Inflammatory macrophage (primary cell): ENCODE measurements around the gene B4GALT5.
A peak's percentile ranks its signal among the peaks of the same experiment; 100 is the strongest.
"Not testable (repeated sequence)": the region's sequence is repeated elsewhere in the genome, so short reads cannot be mapped to it uniquely, and the experiment has no call there.

ENCODE experiments used
- DNase-seq, 2 donors: peaks; one replicate each; pipeline ENCODE4 v3.0.0-alpha.2; 2020 to 2022

Gene B4GALT5

DNA sequence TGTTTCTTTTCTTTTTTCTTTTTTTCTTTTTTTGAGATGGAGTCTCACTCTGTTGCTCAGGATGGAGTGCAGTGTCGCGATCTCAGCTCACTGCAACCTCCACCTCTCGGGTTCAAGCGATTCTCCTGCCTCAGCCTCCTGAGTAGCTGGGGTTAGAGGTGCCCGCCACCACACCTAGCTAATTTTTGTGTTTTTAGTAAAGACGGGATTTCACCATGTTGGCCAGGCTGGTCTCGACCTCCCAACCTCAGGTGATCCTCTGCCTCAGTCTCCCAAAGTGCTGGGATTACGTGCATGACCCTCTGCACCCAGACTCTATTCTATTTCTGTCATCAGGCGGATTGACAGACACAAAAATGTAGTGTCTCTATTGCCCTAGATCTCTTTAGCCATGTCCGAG, 88.7 kb downstream of the B4GALT5 start:
- DNase-seq, result not testable (repeated sequence)

DNA sequence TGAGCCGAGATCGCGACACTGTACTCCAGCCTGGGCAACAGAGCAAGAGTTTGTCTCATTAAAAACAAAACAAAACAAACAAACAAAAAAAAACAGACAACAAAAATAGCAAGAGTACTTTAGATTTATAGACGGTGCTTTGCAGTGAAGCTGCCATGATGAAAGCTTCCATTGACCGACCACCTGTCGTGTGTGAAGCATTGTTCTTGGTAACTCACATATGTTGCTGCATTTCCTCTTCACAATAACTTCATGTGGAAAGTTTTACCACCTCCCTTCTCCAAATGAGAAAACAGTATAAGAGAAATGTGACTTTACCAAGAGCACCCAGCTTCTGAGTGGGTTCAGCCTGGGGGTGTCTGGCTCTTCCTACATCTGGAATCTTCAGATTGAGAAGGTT, 89.4 kb downstream of the B4GALT5 start:
- no peak for DNase-seq

DNA sequence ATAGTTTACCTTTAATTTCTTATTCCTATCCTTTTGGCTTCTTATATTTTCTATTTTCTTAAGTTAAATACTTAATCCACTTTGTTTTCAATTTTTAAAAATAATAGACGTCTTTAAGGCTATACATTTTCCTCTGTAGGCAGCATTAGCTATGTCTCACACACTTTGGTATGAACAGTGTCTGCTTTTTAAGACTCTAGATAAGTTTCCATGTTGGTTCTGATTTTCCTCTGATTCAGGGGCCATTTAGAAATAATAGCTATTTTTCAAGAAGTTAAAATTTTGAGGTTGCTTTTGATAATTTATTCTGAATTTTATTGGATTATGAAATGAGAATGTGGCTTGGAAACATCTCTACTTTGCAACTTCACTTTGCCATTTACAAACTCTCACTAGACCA, 91.4 kb downstream of the B4GALT5 start:
- DNase-seq, result no peak

DNA sequence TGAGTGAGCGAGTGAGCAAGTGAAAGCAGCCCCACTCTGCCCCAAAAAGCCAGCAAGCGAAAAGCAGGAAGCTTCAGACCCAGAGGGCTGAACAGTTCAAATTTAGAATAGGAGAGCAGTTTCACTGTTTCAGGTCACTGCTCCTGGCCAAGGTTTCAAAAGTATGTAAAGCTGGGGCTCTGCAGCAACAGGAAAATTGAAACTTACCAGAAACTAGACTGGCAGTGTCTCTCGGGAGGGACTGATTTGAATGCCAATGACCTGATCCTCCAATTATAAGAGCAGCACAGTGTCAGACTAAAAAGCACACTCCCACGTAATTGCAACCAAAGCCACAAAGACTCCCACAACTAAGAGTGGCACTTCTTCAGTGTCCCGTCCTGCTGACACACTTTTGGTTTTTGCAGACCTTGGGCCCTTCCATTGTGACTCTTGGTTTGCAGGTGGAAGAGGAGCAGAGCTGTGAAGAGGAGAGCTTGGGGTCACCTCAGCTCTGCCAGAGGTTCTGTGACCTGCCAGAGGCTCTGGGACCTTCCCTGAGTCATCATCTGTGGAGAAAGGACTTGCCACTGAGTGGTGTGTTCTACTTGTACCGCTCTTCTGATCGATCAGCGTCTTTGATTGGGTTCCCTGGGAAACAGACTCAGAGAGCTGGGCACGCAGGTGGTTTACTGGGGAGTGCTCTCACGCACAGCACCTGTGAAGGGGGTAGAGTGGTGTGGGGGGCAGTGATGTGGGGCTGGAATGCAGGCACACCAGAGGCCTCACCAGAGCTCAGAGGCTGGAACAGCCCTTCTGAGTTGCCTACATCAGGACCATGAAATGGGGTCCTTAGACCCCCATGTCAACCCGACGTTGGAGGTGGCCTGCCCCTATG, 93.1 kb downstream of the B4GALT5 start:
- DNase-seq, result peak; percentile 29 to 60

DNA sequence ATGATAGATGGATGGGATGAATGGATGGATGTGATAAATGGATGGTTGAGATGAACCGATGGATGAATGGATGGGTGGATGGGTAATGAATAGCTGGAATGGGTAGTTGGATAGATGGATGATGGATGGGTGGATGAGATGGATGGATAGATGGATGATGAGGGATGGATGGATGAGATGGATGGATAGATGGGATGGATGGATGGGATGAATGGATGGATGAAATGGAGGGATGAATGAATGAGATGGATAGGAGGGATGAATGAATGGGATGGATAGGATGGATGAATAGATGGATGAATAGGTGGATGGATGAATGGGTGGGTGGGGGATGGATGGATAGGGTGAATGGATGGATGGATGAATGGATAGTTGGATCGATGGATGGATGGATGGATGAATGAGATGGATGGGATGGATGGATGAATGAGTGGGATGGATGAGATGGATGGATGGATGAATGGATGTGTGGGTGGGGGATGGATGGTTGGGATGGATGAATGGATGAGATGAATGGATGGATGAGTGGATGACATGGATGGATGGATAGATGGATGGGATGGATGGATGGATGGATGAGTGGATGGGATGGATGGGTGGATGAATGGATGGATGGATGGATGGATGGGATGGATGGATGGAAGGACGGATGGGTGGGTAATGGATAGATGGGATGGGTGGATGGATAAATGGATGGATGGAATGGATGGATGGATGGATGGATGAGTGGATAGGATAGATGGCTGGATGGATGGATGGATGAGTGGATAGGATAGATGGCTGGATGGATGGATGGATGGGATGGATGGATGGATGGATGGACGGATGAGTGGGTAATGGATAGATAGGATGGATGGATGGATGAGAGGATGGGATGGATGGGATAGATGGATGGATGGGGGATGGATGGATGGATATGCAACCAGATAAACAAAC, 94.3 kb downstream of the B4GALT5 start:
- no peak for DNase-seq

DNA sequence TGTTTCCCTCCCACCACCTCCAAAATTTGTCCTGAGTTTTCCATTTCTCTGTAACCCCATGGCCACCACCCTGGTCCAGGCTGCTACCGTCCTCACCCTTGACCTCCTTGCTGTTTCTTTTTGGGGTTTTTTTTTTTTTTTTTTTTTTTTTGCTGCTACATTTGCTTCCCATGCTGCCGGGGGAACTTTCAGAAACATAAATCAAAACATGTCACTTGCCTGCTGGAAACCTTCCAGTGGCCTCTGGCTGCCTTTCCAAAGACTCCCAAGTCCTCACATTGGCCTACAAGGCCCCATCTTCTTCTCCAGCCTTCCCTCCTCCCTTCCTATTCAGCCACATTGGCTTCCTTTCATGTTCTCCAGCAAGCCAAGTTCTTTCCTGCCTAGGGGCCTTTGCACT, 95.4 kb downstream of the B4GALT5 start:
- DNase-seq, result no peak

DNA sequence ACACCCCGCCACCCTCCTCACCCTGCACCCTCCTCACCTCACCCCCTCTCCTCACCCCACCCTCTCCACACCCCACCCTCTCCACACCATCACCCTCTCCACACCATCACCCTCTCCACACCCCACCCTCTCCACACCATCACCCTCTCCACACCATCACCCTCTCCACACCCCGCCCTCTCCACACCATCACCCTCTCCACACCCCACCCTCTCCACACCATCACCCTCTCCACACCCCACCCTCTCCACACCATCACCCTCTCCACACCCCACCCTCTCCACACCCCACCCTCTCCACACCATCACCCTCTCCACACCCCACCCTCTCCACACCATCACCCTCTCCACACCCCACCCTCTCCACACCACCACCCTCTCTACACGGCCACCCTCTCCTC, 96.3 kb downstream of the B4GALT5 start:
- not testable (repeated sequence) for DNase-seq

DNA sequence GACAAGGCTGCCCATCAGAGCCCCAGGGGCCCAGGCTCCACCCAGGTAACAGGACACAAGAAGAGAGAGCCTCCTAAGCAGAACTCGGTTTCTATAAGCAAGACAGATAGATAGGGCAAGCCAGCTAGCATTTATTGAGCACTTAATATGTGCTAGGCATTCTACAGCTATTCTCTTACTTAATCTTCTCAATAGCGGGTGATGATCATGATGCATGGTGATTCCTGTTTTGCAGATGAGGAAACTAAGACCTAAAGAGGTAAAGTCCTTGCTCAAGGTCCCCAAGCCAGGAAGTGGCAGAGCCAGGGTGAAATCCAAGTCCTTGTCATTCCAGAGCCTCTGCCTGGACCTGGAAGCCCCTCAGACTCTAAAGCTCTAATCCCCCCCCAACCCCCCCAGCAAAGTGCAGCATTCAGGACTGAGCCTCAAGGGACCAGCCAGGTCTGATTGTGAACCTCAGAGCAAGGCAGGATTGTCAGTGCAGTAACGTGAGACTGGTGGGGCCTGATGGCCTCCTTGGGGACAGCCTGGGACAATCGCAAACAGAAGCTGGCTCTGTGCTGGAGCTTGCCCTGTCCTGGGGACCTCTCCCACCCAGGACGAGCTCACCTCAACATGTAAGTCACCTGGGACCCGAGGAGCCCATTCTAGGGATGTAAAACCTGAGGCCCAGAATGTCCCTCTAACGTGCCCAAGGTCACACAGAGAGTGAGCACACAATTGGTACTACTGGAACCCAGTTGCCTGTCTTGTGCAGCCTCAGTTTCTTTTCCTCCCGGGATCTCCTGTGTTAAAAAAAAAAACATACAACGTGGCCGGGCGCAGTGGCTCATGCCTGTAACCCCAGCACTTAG, 97.3 kb downstream of the B4GALT5 start:
- peak; percentile 29 to 32 for DNase-seq

DNA sequence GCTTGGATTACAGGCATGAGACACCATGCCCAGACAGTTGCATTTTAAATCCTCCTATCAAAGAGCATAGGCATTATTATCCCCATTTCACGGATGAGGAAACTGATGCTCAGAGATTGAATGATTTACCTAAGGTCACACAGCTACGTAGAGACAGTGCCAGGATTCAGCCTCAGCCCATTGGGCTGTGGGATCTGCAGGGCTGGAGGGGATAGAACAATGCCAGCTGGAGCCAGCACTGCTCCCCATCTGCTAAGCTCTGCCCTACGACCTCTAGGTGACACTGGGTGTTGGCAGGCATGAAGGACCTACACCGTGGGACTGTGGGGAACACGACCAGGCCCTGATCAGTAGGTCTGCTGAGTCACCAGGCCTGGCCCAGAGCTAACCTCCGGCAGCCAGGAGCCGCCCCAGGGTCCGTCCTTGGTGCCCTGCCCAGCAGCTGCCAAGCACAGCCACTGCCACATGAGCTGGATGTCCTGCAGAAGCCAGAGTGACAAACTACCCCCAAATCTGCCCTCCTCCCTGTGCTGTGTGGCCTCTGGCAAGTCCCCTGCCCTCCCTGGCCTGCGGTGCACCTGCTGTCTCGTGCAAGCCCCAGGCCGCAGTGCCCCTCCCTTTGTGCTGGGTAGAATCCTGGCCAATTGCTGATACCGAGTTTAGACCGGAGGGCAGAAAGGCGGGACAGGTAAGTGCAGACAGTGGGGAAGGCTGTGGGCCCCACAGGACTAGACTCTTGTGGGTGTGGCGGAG, 98.1 kb downstream of the B4GALT5 start:
- DNase-seq, result no peak

DNA sequence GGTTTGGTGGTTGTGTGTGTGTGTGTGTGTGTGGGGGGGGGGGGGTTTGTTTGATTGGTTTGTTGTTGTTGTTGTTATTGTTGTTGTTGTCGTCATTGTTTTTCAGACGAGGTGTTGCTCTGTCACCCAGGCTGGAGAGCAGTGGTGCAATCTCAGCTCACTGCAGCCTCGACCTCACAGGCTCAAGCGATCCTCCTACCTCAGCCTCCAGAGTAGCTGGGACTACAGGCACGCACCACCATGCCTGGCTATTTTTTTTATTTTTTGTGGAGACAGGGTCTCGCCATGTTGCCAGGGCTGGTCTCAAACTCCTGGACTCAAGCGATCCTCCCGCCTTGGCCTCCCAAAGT, 98.7 kb downstream of the B4GALT5 start:
- DNase-seq, result not testable (repeated sequence)

DNA sequence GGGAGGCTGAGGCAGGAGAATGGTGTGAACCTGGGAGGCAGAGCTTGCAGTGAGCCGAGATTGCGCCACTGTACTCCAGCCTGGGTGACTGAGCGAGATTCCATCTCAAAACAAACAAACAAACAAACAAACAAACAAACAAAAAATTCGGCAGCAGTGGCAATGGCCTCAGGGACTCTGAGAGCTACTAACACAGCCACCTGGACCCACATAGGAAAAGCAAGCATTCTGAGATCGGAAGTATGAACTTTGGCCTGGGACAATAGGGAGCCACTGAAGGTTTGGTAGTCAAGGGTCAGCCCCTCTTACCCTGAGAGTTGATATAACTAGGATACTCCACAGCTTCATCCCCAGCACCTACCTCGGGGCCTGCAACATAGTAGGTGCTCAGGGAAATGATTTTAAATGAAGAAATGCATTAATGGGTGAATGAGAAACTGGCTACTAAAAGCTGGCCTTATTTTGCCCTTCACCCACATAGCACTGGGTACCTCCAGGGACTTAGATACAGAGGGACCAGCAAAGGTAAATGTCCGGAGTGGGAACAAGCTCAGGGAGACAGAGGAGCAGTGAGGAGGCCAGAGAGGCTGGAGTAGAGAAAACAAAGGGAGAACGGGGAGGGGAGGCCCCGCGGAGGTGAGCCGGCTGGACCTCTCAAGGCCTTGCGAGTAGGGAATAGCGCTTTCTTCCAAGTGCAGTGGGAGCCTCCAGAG, 99.2 kb downstream of the B4GALT5 start:
- no peak for DNase-seq

DNA sequence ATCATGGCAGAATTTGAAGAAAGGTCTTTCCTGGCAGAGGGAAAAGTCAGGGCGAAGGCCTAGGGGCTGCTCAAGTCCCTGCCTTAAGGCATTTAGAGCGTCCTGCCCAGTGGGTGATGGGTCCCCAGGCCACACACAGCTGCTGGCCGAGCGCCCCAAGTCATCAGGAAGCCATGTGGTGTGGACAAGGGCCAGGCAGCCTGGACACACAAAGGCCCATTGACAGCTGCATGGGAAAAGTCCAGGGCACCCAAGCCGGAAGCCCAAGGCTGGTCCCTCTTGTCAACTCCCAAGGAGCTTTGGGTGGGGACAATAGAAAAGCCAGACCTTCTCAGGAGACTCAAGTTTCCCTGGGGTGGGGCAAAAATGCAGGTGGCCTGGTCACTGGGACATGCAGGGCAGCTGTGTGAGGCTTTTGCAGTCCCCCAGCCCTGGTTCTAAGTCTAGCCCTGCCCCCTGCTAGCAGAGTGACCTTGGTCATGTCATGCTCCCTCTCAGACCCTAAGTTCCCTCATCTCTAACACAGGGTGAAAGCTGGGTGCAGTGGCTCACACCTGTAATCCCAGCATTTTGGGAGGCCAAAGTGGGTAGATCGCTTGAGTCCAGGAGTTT, 101.4 kb downstream of the B4GALT5 start:
- DNase-seq, result no peak

DNA sequence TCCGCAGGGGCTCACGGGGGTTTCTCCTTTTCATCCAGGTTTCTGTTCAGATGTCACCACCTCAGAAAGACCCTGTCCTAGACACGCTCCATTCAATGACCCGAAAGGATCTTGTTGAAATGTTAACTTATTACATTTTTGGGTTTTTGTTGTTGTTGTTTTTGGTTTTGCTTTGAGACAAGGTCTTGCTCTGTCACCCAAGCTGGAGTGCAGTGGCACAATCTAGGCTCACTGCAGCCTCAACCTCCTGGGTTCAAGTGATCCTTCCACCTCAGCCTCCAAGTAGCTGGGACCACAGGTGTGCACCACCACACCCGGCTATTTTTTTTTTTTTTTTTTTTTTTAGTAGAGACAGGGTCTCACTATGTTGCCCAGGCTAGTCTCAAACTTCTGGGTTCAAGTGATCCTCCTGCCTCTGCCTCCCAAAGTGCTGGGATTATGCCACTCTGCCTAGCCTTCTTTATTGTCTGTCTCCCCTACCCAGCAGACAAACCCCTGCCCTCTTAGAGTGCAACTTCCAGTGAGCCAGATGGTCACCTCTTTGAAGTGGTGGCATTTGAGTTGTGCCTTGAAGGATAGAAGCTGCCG, 102.0 kb downstream of the B4GALT5 start:
- DNase-seq, result not testable (repeated sequence)

DNA sequence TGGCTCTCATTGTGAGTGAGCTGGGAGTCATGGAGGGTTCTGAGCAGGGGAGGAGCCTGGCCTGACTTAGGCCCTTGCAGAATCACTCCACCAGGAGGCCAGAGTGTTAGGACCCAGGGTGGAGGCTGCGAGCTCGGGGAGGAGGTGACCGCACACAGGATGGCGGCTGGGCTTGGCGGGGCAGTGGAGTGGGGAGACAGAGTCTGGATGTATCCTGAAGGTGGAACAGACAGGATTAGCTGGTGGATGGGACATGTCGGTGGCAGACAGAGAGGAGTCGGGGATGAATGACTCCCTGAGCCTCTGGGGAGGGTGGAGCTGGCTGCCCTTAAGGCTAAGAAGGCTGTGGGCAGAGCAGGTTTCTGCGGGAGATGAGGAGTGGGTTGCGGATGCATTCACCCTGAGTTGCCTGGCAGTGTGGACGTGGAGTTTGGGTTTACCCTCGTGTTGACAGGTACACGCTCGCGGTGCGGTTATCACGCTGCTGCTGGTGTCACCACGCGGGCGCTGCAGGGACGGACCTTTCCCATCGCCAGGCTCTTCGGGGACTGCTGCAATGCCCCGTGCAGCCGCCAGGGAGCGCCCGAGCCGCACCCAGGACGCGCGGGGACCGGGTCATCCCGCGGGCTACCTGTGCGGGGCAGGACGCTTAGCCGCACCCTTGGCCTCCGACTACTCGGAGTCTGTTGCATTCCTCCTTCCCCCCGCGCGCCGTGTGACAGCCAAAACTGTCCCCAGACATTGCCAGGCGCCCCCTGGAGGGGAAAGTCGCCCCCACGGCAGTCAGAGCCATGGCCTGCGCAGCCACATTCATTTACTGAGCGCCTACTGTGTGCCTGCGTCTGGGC, 102.8 kb downstream of the B4GALT5 start:
- DNase-seq, result peak; percentile 62 to 71

DNA sequence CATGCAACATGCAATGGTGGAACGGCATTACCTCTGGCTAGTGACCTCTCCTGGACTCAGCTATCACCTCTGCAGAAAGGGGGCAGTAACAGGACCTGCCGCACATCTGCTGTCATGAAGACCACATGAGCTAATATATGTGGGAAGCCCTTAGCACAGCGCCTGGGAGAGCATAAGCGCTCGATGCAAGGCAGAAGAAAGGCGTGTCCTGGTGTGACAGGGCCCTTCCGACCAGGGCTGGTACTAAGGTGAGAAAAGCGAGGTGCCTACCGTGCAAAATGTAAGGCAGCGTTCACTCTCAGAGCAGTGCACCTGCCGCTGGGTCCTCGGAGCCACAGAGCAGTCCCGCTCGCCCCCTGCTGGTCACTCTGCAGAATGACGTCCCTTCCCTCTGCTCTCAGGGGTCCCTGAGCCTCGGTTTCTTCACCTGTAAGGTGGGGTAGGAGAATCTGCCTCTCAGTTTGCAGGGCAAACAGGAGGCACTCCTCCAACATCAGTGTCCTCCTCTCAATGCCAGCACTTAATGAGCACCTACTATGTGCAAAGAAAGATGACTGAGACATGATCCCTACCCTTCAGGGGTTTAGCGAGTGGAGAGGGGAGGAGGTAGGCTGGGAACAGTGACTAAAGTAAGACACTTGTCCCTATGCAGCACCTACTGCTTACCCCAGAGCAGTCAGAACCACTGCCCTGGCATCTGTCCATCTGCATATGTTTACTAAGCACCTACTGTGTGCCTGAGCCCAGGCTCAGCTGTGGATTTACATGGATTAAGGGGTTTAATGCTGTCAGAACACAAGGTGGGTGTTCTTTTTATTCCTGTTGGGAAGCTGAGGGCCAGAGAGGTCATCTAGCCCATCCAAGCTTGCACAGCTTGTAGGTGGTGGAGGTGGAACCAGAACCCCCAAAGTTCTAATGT, 104.7 kb downstream of the B4GALT5 start:
- peak; percentile 27 to 49 for DNase-seq

DNA sequence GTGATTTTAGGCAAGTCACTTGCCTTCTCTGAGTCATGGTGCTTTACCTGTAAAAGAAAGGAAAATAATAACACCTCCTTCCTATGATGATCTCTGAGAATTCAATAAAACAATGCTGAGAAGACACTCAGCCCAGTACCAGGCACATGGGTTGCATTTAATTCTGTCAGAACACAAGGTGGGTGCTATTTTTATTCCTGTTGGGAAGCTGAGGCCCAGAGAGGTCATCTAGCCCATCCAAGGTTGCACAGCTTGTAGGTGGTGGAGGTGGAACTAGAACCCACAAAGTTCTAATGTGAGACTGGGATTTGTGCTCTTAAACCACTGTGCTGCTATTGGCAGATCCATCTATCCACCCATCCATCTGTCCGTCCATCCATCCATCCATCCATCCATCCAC, 106.1 kb downstream of the B4GALT5 start:
- DNase-seq, result no peak

DNA sequence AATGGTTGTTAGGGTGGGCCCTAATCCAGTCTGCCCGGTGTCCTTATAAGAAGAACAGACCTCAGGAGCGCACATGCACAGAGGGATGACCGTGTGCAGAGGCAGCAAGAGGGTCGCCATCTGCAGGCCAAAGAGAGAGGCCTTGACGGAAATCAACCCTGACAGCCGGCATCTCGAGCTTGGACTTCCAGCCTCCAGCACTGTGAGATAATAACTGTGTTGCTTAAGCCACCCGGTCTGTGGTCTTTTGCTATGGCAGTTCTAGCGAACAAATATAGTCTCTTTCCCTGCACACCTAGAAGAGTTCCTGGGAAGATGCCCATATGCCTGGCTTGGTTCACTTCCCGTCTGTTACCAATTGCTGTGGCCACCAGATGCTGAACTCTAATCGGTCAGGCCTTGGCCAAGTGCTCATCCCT, 110.5 kb downstream of the B4GALT5 start:
- peak in 1 of 2 donors; percentile 22 for DNase-seq
